Stimulated activated CD4-positive, alpha-beta T cell treated with anti-CD3 and anti-CD28 coated beads, Interleukin-1b, Interleukin-23, amount 100 ng/mL, for 1 hour (primary cell): ENCODE data around the gene FCGR3A.
A peak's percentile ranks its signal among the peaks of the same experiment; 100 is the strongest.
"Not testable (repeated sequence)": the region's sequence is repeated elsewhere in the genome, so short reads cannot be mapped to it uniquely, and the experiment has no call there.

ENCODE experiments used
- DNase-seq, 2 donors: peaks; one replicate each; pipeline ENCODE4 v3.0.0-alpha.2; 2020; ENCODE audit warnings: low read depth in 2 of 2

Gene FCGR3A

DNA sequence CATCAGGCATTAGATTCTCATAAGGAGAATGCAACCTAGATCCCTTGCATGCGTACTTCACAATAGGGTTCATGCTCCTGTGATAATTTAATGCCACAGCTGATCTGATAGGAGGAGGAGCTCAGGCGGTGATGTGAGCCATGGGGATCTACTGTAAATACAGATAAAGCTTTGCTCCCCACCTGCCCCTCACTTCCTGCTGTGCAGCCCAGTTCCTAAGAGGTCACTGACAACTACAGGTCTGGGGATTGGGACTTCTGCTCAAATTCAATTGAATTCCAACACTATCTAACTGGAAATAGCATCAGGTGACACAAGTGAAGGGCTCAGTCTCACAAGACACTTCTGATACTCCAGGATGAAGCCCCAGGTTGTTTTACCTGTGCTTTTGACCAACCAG, 7.4 kb upstream of the FCGR3A start:
- DNase-seq, result not testable (repeated sequence)

DNA sequence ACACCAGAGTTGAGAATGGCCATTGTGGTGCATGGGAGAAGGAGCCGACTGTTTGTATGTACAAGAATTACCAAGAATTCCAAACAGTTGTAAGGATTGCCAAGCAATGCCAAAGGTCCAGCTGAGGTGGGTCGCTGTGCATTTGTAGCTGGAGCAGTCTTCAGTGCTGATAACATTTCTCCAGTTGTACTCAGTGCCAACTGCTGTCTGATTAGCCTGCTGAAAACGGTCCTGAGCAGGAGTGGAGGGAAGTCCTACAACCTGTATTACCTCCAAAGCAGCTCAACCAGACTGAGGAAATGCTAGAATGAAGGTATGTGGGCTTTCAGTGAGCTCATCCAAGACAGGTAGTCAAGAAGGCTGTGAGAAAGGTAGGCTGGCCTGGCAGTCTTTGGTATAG, 6.5 kb upstream of the FCGR3A start:
- not testable (repeated sequence) for DNase-seq

DNA sequence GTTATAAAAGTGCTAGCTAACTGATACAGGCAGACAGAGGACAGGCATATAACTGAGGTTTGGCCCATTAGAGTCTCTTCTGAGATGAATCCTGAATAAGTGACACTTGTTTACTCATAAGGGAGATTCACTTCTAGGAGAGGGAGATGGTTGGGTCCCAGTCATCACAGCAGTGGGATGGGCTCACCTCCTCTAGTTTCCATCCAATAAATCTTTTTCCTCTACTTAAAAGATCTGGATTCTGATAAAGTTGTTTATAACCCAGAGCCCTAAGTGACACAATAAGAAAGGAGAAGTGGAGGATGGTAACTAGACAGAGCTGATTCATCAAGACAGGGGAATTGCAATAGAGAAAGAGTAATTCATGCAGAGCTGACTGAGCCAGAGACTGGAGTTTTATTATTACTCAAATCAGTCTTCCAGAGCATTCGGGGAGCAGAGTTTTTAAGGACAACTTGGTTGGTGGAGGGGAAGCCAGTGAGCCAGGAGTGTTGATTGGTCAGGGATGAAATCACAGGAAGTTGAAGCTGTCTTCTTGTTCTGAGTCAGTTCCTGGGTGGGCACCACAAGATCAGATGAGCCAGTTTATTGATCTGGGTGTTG, 5.3 kb upstream of the FCGR3A start:
- not testable (repeated sequence) for DNase-seq

DNA sequence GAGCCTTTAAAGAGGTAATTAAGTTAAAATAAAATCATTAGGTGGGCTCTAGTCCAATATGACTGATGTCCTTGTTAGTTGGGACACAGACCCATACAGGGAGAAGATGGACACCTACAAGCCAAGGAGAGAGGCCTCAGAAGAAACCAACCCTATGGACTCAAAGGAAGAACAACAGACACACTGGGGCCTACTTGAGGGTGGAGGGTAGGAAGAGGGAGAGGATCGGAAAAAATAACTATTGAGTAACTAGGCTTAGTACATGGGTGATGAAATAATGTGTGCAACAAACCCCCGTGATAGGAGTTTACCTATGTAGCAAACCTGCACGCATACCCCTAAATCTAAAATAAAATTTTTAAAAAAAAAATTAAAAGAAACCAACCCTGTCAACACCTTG, 4.7 kb upstream of the FCGR3A start:
- DNase-seq, result not testable (repeated sequence)

GRCh38 chr1:161553631-161554030, 4.0 kb upstream of the FCGR3A start:
- not testable (repeated sequence) for DNase-seq

GRCh38 chr1:161550942-161551341, 1.3 kb upstream of the FCGR3A start:
- DNase-seq, result not testable (repeated sequence)

DNA sequence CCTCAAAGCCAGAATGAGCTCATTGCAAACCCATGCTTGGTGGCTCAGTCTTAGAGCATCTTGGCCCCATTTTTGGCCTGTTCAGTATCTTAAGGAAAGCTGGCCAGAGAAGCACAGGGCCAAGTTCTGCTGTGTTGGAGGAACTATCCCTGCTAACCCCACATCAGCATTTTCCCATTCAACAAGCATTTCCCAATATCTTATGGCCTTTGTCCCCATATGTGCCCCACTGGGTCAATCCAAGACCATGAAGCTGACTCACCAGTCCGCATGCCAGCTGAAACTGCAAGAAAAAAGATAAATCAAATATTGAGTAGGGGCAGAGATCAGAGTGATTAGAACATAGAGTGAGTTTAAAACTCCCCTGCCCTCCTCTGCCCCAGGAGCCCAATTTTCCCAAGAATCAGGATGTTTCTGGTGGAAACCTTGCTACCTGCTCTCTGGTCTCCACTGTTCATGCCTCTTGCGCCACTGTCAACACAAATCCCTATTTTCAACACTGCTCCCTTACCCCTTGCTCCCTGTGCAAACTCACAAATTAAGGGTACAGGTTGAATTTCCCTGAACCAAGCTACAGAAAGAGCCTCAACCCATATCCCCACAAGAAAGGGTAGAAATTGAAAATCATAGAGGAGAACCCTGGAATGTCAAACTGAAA, 740 bp downstream of the FCGR3A start:
- DNase-seq, result not testable (repeated sequence)

DNA sequence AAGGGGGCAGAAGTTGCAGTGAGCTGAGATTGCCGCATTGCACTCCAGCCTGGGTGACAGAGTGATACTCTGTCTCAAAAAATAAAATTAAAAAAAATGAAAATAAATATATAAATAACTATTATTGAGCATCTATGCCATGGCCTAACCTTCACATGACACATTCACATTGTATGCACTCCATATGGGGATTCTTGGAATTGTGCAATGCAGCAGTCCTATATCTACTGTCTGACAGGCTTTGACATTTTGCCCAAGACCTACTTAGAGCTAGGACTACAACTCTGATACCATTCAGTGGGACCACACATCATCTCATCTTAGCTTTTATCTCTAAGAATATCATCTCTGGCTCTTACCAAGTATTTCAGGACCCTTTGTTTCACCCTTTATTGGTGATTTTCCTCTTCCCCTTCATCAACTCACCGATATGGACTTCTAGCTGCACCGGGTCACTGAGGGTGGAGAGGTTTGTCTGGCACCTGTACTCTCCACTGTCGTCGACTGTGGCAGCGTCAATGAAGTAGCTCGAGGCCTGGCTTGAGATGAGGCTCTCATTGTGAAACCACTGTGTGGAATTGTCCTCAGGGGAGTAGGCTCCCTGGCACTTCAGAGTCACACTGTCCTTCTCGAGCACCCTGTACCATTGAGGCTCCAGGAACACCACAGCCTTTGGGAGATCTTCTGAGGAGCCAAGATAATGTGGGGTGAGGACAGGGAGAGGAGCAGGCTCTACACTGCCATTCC, 1.4 kb downstream of the FCGR3A start:
- not testable (repeated sequence) for DNase-seq

- DNase-seq, result not testable (repeated sequence)
Observed at GRCh38 chr1:161545005-161545731, 4.5 kb downstream of the FCGR3A start.

DNA sequence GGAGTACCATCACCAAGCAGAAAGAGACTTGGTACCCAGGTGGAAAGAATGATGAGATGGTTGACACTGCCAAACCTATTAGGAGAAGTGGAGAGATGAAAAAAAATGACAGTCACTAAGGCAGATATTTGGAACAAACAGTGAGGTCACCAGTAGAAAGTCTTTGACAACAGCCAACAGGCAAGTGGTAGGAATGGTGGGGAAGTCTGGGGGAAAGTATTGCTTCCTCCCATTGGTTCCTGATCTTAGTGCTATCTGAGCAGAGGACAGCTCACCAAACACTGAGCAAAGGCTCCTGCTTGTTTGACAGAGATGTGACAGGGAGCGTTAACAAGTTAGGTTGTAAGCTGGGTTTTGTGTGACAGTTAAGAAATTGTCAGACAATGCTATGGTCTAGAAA, 6.5 kb downstream of the FCGR3A start:
- not testable (repeated sequence) for DNase-seq

- not testable (repeated sequence) for DNase-seq
Observed at GRCh38 chr1:161542091-161542559, 7.5 kb downstream of the FCGR3A start.

DNA sequence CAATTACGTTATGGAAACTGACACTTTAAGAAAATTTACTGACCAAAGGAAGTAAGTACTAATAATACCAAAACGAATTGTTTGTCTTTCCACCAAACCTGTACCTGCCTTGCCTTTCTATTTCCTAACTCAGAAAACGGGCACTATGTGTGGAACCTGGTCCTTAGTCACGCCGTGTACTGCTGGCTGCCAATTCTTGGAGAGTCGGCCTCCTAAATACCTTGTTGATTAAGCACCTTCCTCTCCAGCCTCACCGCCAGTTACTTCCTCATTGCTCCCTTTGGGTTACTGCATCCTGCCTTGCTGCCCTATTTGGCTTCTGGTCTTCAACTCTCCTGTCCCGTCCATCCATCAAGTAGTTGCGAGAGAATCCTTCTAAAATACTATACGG, 9.1 kb downstream of the FCGR3A start:
- not testable (repeated sequence) for DNase-seq

DNA sequence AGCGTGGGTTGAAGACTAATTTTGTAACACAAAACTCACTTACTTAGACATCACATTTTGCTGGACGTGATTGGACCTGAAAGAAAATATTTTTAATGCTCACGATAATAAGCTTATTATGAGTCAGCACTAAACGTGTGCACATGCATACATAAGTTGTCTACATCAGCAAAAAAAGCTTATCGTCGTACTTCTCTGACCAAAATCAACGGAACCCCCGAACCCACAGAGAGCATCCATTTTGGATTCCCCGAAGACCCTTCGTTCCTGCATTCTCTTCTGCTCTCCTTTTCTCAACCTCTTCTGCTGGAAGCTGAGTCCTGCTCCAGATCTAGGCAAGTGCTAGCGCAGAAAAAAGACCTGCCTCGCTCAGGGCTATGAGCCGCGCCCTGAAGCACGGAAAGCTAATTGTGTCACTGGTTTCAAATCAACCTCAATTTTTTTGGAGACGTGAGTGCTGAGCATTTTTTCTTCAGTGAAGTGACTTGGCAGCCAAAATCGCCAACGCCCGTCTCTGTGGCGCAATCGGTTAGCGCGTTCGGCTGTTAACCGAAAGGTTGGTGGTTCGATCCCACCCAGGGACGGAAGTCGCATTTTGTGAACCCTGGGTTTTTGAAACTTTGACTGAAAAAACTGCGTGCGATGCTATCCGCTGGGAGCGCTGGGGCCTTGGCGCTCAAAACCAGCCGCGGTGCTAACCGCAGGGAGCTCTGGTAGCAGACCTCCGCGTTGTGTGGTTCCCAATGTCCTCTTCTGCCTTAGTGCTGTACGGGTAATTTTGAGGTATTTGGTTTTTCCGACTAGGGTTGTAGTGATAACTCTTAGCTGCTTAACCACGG, 9.7 kb downstream of the FCGR3A start:
- peak; percentile 76 to 100 for DNase-seq

DNA sequence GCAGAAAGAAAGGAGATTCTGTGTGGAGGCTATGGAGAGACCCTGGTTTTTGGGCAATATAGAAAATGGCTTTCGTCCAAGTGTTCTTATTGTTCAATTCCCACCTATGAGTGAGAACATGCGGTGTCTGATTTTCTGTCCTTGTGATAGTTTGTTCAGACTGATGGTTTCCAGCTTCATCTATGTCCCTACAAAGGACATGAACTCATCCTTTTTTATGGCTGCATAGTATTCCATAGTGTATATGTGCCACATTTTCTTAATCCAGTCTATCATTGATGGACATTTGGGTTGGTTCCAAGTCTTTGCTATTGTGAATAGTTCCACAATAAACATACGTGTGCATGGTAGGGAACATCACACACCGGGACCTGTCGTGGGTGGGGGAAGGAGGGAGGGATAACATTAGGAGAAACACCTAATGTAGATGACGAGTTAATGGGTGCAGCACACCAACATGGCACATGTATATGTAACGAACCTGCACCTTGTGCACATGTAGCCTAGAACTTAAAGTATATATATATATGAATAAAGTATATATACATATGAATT, 10.6 kb downstream of the FCGR3A start:
- DNase-seq, result not testable (repeated sequence)

- not testable (repeated sequence) for DNase-seq
Observed at GRCh38 chr1:161537068-161537669, 12.4 kb downstream of the FCGR3A start.

DNA sequence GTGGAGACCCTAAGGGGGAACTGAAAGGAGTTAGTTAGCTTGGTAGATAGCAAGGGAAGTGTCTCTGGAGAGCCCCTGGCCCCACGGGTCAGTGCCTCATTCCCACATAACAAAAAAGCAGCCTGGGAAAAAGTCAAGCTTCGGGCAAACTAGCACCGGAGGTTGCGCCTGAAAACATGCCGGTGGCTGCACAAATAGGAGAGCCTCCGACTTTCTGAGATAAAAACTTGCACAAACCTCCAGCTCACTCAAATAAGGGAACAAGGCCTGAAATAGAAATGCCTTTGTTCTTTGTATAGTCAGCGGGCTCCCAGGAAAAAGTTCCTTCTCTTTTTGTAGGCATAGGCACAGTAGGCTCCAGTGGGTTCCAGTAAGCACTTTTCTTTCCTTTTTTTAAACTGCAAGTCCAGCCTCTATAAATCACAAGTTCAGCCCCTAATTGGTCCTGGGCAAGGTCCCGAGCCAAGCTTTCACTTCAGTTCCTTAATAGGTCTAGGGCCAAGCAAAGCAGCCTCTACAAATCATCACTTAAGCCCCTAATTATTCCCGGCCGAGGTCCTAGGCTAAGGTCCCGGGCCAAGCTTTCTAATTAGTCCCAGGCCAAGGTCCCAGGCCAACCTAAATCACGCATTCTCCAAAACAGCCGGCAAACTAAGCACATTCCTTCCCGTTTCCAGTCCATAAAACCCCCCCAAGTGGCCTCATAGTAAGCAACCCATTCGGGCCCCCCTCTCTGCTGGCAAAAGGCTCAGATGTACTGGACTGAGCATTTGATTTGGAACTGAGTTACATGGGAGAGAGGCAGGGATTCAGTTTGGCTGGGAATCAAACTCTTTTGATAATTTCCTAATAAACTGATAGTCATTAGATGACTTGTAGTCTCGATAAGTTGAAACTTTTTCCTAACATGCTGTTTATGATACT, 16.7 kb downstream of the FCGR3A start:
- not testable (repeated sequence) for DNase-seq

GRCh38 chr1:161531986-161532643, 17.5 kb downstream of the FCGR3A start:
- DNase-seq, result no peak
